HG03025 (cell line): ENCODE measurements around the gene EXOC7.

Experiments
- ATAC-seq: cut with Tn5 transposase; IDR thresholded peaks from one replicate; pipeline ENCODE4 v1.9.1; 2021; ENCODE audit warnings: mild to moderate bottlenecking, moderate library complexity; ENCODE audit not compliant: unreplicated experiment, low FRiP score

The EXOC7 gene

DNA sequence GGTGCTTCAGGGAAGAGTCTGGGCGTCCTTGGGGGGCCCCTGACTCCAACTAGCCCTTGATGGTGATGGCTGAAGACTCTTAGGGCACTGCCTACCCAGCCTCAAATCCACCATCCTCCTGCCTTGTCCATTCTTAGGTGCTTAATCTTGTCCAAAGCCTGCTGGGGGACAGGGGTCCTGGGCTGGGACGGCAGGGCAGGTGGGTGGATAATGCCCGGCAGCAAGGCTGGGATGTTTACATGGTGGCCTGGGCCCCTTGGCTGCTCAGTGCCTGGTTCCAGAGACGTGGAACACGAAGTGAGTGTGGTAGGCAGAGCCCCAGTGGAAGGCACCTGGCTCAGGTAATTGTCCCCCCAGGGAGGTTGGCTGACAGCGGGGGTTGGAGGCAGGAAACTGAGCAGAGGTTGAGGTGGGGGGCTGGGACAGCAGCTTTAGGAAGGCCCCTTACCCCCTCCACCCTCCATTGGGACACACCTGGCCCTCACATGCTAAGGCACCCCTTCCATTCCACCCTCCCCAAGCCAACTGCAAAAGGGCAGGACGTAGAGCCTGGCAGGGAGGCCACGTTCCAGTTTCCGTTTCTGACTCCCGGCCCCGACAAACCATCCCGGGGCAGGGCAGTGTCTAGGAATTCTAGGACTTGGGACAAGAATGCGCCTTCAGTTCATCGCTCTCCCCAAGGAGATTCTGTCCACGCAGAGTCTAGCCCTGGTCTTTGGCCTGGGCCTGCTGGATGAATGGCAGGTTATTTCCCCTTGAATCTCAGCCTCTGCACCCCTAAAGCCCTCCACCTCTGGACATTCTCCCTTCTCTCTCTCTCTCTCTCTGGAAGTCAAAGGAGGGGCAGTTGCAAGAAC is 35.5 kb upstream of the EXOC7 start:
- no peak for ATAC-seq

DNA sequence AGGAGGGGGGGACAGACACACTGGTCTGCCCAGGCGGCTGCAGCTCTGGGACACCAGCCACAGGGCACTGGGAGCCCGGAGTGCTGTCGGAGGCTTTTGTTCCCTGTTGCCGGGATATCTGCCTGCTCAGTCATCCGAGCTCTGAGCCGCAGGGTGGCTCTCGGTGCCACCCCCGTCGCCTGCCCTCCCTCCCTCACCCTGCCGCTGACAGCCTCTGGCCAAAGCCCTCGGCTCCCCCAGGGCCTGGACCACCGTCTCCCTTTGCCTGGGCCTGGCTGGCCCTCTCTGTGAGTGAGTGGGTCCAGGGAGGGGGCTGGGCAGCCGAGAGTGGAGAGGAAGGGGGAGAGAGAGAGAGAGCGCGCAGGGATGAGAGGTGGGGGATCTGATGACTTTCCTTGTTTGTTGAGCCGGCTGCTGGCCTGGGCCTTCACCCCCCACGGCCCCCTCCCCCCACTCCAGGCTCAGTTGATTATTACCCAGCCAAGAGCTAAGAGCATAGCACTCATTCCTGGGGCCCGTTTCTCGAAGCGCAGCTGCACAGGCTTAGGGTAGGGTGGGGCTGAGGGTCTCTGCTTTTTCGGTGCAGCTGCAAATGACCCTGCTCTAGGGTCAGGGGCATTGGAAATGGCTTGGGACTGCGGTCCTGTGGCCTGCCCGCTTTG is 34.8 kb upstream of the EXOC7 start:
- no peak for ATAC-seq

DNA sequence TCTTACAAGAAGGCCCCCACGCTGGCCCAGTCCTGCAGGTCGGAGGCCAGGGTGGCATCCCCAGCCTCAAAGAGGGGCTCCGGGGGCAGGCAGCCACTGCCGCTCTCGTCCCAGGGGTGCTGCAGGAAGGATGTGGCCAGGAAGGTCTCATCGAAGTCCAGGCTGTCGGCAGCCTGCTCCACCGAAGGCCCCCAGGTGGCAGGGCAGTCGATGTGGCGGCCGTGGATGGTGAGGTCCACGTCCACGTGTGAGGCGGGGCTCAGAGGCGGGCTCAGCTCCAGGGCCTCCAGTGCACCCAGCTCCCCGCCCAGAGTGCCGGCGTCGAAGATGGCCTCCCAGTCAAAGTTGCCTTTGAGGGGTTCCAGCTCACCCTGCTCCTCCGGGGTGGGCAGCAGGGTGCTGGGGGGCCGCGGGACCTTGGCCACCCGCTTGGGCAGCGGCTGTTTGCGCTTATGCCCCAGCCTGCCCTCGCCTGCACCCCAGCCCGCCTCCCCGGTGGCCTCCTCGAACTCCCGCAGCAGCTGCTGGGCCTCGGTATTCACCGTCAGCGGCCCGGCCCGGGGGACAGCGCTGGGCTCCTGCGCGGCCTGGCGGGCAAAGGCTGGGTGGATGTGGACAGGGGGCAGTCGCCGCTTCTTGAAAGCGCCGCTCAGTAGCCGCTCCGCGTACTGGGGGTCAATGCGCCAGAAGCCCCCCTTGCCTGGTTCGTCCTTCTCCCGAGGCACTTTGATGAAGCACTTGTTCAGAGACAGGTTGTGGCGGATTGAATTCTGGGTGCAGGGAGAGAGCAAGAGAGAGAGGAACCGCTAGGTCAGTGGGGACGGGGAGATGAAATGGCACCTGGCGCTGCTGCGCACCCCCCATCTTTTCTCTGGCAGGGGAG is 34.0 kb upstream of the EXOC7 start:
- ATAC-seq, result no peak

DNA sequence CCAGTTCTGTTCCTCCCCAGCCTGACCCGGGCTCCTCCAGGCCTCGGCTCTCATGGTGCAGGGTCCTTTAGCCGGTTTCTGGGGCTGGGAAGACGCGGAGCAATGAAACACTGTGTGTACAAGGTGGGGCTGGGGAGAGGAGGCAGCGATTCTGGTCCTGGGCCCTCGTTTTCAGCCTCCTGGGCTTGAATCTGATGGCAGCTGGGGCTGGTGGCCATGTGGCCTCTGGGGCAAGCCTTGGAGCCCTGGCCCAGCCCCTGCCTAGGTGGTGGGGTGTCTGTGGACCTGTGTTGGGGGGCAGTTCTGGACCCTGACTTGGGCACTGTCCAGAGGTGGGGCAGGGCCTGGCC is 33.4 kb upstream of the EXOC7 start:
- ATAC-seq, result no peak

DNA sequence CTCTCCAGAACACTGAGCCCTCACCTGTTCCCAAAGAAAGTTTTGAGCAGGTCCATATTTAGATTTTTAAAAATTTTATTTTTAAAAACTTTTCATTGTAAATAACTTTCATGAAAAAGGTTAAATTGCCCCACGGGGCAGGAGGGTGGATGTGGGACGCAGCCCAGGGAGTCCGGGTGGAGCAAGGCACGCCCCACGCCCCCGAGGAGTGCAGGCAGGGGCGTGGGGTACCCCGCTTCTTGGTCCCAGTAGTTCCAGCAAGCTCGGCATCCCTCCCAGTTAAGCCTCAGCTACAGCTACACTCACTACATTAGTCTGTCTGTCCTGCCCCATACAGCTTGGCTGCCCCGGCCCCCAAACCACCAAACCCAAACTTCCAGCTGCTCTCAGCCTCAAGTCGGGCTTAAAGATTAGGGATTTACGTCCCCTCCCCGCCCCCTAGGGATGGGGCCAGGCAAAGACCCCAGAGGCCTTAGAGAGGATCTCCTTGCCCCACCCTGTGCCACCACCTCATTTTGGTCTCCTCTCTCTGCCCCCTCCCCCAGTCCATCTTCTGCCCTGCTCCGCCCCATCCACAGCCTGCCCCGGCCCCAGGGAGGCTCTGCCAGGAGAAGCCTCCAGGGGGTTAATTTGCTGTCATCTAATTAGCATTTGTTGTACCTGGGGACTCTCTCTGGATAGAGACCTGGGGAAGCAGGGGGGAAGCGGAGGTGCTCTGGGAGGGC is 32.9 kb upstream of the EXOC7 start:
- no peak for ATAC-seq

DNA sequence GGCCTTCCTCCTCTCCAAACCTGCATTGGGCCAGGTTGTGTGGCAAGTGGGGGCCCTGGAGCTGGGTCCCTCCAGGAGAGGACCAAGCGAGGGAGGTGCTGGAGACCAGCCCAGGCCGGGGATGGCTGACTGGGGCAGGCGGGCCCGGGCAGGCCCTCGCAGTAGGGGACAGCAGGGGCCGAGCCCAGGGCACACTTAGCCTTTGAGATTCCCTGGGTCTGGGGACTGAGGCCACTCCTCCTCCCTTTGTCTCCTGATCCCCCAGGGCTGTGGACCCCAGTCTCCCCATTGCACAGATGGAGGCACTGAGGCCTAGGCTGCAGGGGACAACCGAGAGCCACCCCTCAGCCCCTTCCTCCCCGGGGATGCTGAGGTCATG is 32.2 kb upstream of the EXOC7 start:
- no peak for ATAC-seq

DNA sequence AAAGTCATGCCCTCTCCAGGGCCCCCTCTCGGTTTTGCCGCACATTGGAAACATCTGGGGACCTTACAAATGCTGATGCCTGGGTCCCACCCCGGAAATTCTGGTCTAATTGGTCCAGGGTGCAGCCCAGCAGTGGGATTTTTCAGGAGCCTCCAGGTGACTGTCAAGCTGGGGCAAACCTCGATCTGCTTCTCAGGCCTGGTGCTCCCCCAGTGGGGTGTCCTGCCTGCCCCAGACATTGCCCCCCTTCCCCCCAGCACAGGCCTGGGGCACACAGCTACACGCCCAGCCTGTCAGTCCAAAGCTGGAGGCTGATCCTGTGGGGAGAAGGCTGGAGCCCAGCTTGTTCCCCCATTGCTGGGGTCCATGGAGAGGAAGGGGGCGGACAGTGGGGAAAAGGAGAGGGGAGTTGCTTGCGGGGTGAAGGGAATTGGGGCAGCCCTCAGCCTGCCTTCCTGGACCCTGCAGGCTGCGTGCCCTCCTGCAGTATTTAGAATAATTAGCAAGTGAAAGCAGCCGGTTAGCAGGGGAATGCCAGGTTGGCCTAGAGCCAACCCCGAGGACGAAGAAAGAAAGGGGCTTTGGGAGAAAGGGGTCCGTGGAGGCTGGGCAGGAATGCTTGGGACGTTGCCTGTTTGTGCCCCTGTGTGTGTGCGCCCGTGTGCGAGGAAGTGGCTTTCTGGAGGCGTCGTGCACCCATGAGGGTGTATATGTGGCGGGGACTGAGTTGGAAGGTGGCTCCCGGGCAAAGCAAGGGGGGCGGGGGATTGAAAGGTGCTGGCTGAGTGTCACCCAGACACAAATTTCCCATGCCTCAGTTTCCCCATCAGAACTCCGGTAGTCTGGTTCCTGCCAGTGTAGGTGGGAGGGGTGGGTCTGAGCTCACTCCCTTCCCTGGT is 31.6 kb upstream of the EXOC7 start:
- no peak for ATAC-seq

DNA sequence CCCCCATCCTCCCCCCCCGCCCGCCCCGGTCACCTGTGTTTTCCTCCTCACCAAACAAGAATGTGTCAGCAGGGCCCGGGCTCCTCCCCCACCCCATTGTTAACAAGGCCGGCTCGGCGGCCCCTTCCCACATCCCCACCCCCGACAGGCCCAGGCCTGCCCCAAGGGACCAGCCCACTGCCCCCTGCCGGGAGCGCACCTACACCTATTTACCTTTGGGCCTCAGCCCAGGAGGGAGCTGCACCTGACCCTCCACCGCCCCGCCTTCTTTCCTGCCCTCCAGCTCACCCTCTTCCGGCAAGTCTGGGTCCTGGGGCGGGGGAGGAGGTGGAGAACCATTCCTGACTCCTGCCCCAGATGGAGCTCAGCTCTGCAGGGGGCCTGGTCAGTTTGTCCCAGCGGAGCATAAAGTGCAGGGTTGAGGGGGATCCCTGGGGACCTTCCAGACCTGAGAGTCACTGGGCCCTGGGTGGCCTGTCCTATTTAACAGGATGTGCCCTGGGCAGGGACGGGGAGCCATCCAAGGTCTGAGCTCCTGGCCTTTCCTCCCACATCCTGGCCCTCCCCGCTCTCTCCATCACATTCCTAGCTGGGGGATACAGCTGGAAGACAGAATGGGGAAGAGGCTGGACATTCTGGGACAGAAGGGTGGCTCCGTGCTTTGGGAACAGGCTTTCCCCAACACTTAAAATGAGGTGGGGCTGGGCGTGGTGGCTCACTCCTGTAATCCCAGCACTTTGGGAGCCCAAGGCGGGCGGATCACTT is 29.2 kb upstream of the EXOC7 start:
- no peak for ATAC-seq

DNA sequence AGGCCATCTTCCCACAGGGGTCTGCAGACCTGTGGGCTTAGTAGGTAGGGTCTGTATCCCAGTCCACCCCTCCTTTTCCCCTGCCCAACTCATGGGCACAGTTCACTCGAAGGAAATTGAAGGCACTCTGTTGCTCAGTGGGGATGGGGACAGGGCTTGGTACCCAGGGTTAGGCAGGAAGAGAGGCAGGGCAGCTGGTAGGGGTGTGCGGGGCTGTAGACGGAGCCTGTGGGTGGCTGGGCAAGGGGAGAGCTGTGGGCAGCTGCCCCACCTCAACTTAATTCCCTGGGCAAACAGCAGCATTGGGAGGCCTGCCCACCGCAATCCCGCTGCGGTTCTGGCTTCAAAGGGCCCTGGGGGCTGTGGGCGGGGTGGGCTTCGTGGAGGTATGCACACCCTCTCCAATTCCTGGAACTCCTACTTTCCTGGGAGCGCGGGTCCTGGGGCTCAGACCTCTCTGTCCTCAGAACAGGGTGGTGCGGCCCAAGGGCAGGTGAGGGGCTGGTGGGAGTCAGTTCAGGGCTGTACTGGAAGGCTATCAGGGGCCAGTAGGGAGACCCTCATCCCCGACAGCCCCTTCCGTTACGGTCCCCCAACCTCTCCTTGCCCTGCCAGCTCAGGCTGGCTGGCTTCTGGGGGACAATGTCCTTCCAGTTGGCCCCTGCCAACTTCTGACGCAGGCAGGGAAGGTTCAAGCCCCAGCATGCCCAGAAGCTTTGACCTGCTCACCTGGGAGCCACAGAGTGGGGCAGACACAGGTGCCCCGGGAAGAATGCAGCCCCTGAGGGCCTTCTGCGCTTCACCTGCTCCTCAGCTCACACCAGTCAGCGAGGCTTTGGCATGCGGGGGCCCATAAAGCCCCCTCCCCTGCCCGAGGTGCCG is 28.3 kb upstream of the EXOC7 start:
- no peak for ATAC-seq

DNA sequence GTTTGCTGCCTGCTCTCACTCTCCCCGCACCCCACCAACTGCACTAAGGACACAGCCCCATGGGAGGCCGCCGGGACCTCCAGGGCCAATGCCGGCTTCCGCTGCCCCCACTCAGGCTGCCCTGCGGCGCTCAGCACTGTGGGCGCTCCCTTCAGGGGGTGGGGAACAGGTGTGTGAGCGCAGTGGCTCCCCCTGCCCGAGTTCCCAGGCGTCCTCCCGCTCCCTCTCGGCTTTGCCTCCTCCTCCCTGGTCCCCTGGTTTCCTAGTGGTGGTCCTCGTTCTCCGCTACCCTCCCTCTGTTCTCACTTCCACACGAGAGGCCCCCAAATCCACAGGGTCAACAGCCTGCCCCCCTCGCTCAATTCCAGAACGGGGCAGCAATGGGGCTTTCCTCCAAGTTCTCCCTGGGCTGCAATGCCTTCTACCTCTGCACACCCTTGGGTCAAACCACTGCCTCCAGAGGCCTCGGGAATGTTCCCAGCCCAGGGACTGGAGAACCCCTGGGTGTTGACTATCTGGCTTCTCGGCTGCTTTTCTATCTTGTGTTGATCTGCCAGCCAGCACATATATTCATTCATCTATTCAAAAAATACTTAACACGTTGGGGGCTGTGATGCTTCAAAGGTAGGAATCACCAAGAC is 27.6 kb upstream of the EXOC7 start:
- ATAC-seq, result no peak

DNA sequence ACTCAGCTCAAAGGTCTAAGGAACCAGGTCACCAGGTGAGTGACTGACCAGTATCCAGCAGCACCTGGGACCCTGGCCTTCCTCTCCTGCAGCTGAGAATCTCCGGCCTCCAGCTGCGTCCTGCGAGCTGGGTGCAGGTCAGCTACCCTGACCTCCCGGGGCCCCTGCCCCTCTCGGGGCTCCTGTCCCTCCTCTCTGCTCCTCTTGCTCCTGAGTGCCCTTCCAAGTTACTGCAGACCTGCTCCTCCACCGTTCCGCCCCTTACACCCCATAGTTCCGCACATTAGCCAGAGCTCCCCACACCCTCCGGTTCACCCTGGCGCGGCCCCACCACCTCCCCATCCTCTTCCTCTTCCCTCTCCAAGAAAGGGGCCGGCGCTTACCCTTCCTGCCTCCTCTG is 26.9 kb upstream of the EXOC7 start:
- ATAC-seq, result no peak

DNA sequence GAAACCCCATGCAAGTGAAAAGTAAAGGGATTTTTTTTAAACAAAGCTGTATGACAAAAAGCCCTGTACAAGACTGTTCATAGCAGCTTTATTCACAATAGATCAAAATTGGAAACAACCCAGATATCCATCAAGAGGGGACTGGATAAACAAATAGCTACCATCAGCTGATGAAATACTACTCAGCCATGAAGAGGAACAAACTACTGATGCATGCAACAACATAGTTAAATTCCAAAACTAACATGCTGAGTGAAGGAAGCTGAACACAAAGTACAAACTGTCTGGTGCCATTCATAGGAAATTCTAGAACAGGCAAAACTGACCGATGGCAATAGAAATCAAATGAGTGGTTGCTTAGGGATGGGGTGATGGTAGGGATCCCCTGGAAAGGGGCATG is 22.3 kb upstream of the EXOC7 start:
- ATAC-seq, result no peak

DNA sequence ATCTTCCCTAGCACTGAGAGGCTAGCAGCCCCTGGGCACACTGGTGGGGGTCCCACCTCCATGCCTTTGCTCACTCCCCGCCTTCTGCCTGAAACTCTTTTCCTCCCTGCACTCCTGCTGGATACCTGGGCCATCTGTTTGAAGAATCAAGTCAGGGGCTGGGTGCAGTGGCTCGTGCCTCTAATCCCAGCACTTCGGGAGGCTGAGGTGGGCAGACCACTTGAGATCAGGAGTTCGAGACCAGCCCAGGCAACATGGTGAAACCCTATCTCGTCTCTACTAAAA is 21.7 kb upstream of the EXOC7 start:
- ATAC-seq, result no peak

DNA sequence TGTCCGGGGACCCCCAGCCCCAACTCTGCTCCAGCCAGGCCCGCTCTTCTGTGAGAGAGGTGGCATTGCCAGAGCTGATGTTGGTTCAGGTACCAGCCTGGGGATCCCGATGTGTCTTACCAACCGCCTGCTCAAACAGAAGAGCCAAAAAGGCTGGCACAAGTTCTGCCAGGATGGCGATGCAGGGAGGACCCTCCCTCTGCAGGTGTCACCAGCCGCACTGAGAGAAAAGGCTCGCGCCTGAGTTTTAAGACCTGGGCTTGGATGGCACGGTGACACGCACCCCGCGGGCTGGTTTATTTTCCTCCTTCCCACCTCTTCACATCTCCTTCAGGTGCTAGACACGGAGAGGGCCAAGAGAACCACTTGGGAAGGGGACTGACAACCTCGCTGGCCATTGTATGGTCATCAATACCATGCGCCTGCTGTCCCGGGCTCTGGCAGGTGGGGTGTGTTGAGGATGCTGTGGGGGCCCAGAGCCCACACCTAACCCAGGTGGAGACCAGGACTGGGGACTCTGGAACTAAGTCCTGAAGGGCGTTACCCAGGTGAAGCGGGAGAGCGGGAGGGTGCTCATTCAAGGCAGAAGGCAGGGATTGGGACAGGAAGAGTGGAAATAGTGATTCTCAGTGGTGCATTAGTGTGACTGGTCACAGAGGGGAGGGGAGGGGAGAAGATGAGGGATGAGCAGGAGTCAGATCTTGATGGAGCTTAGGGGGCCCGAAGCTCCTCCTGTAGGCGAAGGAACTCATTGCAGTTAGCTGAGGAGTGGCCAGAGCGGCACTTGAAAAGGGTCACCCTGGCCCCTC is 21.2 kb upstream of the EXOC7 start:
- no peak for ATAC-seq

DNA sequence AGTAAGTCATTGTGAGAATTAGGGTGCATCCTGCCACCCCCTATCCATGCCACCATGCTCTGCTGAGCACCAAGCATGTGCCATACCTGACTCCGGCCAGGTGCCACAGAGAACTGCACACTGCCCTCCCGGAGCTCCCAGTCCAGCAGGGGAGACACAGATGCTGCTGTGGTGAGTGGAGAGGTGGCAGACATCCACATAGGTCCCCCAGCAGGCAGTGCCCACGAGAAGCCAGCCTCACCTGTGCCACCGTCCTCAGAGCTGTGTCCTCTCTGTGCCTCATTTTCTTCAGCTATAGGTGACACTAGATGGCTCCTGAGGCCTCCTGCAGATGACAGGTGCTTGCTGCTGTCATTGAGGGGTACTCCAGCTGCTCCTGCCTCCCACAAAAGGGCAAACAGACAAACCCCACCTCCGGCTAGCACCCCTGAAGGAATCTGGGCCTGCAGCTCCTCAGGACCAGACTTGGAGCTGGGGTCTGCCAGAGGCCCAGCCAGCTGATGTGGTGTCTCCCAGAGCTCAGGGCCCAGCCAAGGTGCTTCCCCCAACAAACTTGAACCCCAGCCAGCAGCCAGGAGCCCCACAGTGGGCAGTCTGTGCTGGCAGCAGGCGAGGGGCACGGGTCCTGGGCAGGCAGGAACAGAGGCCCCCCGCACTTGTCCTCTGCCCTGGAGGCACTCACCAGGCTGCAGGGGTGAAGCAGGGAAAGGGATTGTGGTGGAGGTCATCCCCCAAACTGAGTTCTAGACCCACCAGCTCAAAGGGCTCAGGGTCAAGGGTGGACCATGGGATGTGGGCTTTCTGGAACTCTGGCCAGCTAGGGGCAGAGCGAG is 20.4 kb upstream of the EXOC7 start:
- no peak for ATAC-seq

DNA sequence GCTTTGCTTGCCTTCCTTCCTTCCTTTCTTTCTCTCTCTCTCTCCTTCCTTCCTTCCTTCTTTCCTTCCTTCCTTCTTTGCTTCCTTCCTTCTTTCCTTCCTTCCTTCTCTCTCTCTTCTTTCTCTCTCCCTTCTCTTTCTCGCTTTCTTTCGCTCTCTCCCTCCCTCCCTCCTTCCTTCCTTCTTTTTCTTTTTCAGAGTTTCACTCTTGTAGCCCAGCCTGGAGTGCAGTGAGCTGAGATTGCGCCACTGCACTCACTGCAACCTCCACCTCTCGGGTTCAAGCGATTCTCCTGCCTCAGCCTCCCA is 19.6 kb upstream of the EXOC7 start:
- no peak for ATAC-seq
